NCI-H146 treated with DMSO at 0.1 percent for 48 hours (cell line): ENCODE data around the gene LRRC3.
"Not testable (repeated sequence)": the region's sequence is repeated elsewhere in the genome, so short reads cannot be mapped to it uniquely, and the experiment has no call there.

ENCODE experiments used
- DNase-seq: peaks from one replicate; lab custom pipeline; 2025; ENCODE audit not compliant: unreplicated experiment; lab: John Stamatoyannopoulos, UW

Gene LRRC3

GRCh38 chr21:44495611-44496563 is 40.6 kb downstream of the LRRC3 start:
- DNase-seq, result no peak

- DNase-seq, result no peak
Observed at GRCh38 chr21:44496564-44497550, 41.5 kb downstream of the LRRC3 start.

- DNase-seq, result peak; percentile 52
Observed at GRCh38 chr21:44497703-44498126, 42.4 kb downstream of the LRRC3 start.

- no peak for DNase-seq
Observed at GRCh38 chr21:44498280-44499210, 43.2 kb downstream of the LRRC3 start.

GRCh38 chr21:44499211-44499560 is 43.9 kb downstream of the LRRC3 start:
- DNase-seq, result no peak

GRCh38 chr21:44499631-44500030 is 44.3 kb downstream of the LRRC3 start:
- DNase-seq, result no peak

GRCh38 chr21:44500111-44500510 is 44.8 kb downstream of the LRRC3 start:
- no peak for DNase-seq

- no peak for DNase-seq
Observed at GRCh38 chr21:44502171-44502958, 47.1 kb downstream of the LRRC3 start.

GRCh38 chr21:44503006-44503889 is 47.9 kb downstream of the LRRC3 start:
- DNase-seq, result not testable (repeated sequence)

- DNase-seq, result no peak
Observed at GRCh38 chr21:44503901-44504399, 48.6 kb downstream of the LRRC3 start.

- DNase-seq, result no peak
Observed at GRCh38 chr21:44505673-44506278, 50.5 kb downstream of the LRRC3 start.

GRCh38 chr21:44506279-44507255 is 51.3 kb downstream of the LRRC3 start:
- DNase-seq, result no peak

- DNase-seq, result no peak
Observed at GRCh38 chr21:44507673-44508425, 52.5 kb downstream of the LRRC3 start.

GRCh38 chr21:44508426-44508710 is 53.1 kb downstream of the LRRC3 start:
- no peak for DNase-seq

GRCh38 chr21:44508711-44509445 is 53.6 kb downstream of the LRRC3 start:
- no peak for DNase-seq

- no peak for DNase-seq
Observed at GRCh38 chr21:44509539-44509938, 54.2 kb downstream of the LRRC3 start.
